Activated CD4-positive, alpha-beta T cell treated with anti-CD3 and anti-CD28 coated beads, Interleukin-2, amount 50 U/mL, for 16 hours (primary cell): ENCODE results near the gene RBM8A.

Source experiments
- DNase-seq: peaks from one replicate; pipeline ENCODE4 v3.0.0-alpha.2; 2020

RBM8A gene

GRCh38 chr1:145871994-145872924, 55.0 kb downstream of the RBM8A start:
- DNase-seq: peak; percentile 24
